Glutamatergic neuron (in vitro differentiated cells): ENCODE measurements around the gene USP3. TPM values are rescaled to one million over a fixed set of nuclear protein-coding genes. Genes with fewer than 3 reads are reported as not detected.

Experiments
- DNase-seq: peaks from one replicate; pipeline ENCODE4 v3.0.0; 2022
- H3K27ac Mint-ChIP-seq: one replicate; pipeline ENCODE4 v1.8.0; 2020; ENCODE audit warnings: mild to moderate bottlenecking, mixed read lengths, inconsistent platforms; ENCODE audit not compliant: unreplicated experiment
- H3K27me3 Mint-ChIP-seq: one replicate; pipeline ENCODE4 v1.8.0; 2020; ENCODE audit warnings: mild to moderate bottlenecking, moderate library complexity, mixed read lengths, inconsistent platforms; ENCODE audit not compliant: unreplicated experiment
- H3K36me3 Mint-ChIP-seq: one replicate; pipeline ENCODE4 v1.8.0; 2020; ENCODE audit warnings: mild to moderate bottlenecking, mixed read lengths, inconsistent platforms; ENCODE audit not compliant: unreplicated experiment
- H3K4me1 Mint-ChIP-seq: one replicate; pipeline ENCODE4 v1.8.0; 2020; ENCODE audit warnings: mild to moderate bottlenecking, low read depth, mixed read lengths, inconsistent platforms; ENCODE audit not compliant: unreplicated experiment
- H3K4me3 Mint-ChIP-seq: one replicate; pipeline ENCODE4 v1.8.0; 2020; ENCODE audit warnings: mild to moderate bottlenecking, mixed read lengths, inconsistent platforms; ENCODE audit not compliant: unreplicated experiment
- H3K9me3 Mint-ChIP-seq: one replicate; pipeline ENCODE4 v1.8.0; 2020; ENCODE audit warnings: mild to moderate bottlenecking, moderate library complexity, mixed read lengths, inconsistent platforms; ENCODE audit not compliant: unreplicated experiment
- CTCF ChIP-seq: fragments of 200-600 bp; sonication (generic); IDR thresholded peaks from one replicate; pipeline ENCODE4 v1.5.0; 2021; ENCODE audit not compliant: partially characterized antibody, unreplicated experiment
- total RNA-seq: library from RNA; stranded (reverse); fragmentation: NEBNext Ultra II Directional; extraction: Animal tissue kit (Norgen Biotek cat#: 25700); gene quantifications from one replicate; pipeline ENCODE4 v1.2.1, GENCODE V29; 2021; ENCODE audit not compliant: unreplicated experiment

The USP3 gene
- total RNA-seq, 1 donor from 2014 or later = 50.9 TPM

GRCh38 chr15:63587527-63587926 is 83.1 kb downstream of the USP3 start:
- DNase-seq = no peak
- no peak for TF ChIP-seq CTCF
- Mint-ChIP-seq H3K36me3 (peaks cover 21% of the 10 kb centered on the region), H3K9me3 (no peaks in the 10 kb centered on the region), H3K4me3 (no peak overlapping the region), H3K27ac (no peak overlapping the region), H3K4me1 (no peaks in the 10 kb centered on the region), H3K27me3 (peaks cover 1% of the 10 kb centered on the region)

DNA sequence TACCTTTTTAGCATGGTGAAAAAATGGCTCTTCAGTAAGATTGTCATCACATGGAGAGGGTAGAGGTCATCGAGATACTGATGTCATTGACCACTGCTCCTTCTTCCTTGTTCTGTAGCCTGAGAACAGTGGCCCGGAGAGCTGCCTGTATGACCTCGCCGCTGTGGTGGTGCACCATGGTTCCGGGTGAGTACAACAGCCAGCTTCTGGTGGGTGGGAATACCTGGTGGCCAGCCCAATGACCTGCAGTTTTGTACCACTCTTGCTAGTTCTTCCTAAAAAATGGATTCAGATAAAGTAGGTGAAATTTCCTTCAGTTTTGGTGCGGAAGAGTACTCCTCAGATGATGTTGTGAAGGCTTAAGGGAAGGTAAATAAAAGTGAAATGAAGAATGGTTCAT is 84.4 kb downstream of the USP3 start:
- no peak for TF ChIP-seq CTCF
- H3K9me3 Mint-ChIP-seq = no peaks in the 10 kb centered on the region
- H3K4me3 Mint-ChIP-seq = no peak overlapping the region
- H3K27me3 Mint-ChIP-seq = peaks cover 1% of the 10 kb centered on the region
- no peak for DNase-seq
- H3K27ac Mint-ChIP-seq = no peak overlapping the region
- H3K36me3 Mint-ChIP-seq = peaks cover 21% of the 10 kb centered on the region
- no peaks in the 10 kb centered on the region for H3K4me1 Mint-ChIP-seq

DNA sequence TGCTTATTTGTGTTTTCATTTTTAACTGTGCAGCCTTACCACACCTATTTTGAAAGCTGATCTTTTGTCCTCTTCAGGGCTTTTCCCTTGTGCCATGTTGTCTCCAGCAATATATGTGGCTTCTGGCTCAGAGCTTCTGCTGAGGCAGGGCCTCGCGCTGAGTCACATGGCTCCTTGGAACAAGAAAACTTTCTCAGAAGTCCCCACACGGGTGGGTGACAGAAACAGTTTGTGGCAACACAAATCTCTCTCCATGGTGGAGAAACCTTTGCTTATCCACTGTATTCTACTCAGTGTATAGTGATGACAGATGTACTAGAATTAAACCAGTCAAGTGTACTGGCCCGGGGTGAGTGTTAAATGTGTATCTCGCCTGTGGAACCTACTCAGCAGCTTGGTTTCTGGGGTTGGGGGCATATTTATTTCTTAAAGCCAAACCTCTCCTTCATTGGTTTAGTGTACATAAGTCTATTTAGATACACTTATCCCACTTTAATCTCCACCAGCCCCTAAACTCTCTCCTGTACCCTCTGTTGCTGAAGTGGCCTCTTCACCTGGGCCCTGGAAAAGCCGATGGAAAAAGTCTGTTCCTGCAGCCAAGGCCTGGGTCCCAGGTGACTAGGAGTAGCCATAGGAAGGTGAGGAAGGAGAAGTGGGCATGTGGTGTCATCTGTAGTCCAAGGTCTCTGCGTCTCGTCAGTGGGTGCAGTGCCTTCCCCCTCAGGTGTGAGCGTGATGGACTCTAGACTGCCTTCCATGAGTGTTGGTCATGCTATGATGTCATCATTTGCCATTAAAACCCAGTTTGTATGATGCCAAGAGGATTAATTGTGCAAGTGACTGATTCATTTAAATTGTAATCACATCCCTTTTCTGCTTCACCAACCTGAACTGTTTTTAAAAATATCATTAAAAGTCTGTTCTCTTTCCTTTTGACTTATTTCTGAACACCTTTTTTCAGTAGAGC is 89.6 kb downstream of the USP3 start:
- Mint-ChIP-seq H3K36me3 (peaks cover 13% of the 10 kb centered on the region), H3K4me3 (no peak overlapping the region), H3K27me3 (peaks cover 2% of the 10 kb centered on the region), H3K27ac (no peak overlapping the region), H3K4me1 (peaks cover 6% of the 10 kb centered on the region), H3K9me3 (peaks cover under 1% of the 10 kb centered on the region)
- DNase-seq = no peak
- TF ChIP-seq CTCF = no peak

DNA sequence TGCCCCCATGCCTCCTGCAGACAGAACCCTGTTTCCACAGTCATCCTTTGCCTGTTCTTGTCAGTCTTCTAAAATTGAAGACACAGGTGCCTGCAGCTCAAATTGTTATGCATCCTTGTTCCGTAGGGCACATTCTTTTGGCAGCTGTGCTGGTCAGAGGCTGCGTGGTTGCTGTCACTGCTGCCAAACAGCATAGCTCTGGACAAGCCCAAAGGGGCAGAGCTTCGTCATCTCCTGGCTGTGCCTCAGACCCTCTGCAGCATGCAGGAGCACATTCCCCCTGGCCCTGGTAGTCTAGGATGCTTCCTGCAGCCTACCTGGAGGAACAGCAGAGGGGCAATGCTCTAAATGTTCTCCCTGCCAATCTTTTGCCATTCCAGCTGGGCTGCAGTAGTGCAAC is 90.7 kb downstream of the USP3 start:
- Mint-ChIP-seq H3K27me3 (peaks cover 6% of the 10 kb centered on the region), H3K4me1 (peaks cover 9% of the 10 kb centered on the region), H3K27ac (no peak overlapping the region)

More for the DNA sequence above, 90.7 kb downstream of the USP3 start:
- Mint-ChIP-seq H3K36me3 (peaks cover 5% of the 10 kb centered on the region), H3K9me3 (peaks cover 2% of the 10 kb centered on the region), H3K4me3 (no peak overlapping the region)
- DNase-seq = no peak
- no peak for TF ChIP-seq CTCF
